ENCODE results near the gene ACAP2.

Gene ACAP2

GRCh38 chr3:195441992-195442572 lies 738 bp downstream of the ACAP2 start:
- H3K4me2 ChIP-seq (ENCODE audit: low read length): peak overlapping the region; percentile 94
- peak overlapping the region; percentile 87 for H3K4me3 ChIP-seq (ENCODE audit: low read length)
- H3K9me3 ChIP-seq (replicated peaks; ENCODE audit: low read length): no peaks in the 10 kb centered on the region
- H3K4me1 ChIP-seq (ENCODE audit: control insufficient read depth, insufficient read depth, low read length): peaks cover 16% of the 10 kb centered on the region
- no peaks in the 10 kb centered on the region for H3K36me3 ChIP-seq (ENCODE audit: insufficient read depth, low read length)
- H3K9ac ChIP-seq (ENCODE audit: low read depth, low read length): peak overlapping the region; percentile 84
- H3K27me3 ChIP-seq (ENCODE audit: control insufficient read depth, insufficient read depth, low read length): no peaks in the 10 kb centered on the region

DNA sequence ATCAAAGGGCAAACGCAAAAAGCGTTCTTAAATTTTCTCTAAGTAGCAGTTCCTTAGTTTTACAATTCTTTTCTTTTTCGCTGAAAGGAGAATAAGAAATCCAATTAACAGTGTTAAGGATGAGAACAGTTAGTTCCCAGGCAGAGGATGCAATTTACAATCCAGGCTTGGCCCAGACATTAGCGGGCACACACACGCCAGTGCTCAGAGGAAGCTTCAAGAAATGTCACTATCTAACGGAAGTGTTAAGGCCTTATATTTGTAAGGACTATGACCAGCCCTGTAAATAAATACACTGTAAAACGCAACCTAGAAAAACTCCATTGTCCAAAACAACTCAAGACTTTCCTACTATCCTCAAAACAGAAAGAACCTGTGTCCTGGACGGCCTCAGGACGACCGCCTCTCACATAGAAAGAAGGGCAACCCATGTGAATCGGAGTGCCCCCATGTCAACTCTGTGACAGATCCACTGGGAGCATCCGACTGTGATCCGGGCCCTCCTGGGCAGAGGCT lies 1.3 kb downstream of the ACAP2 start:
- Histone ChIP-seq H3K4me3 (ENCODE audit: low read length) (peak overlapping the region; percentile 87), H3K9ac (ENCODE audit: low read depth, low read length) (peak overlapping the region; percentile 84), H3K9me3 (replicated peaks; ENCODE audit: low read length) (no peaks in the 10 kb centered on the region), H3K4me2 (ENCODE audit: low read length) (peak overlapping the region; percentile 94), H3K4me1 (ENCODE audit: control insufficient read depth, insufficient read depth, low read length) (peaks cover 19% of the 10 kb centered on the region), H3K27me3 (ENCODE audit: control insufficient read depth, insufficient read depth, low read length) (no peaks in the 10 kb centered on the region), H3K36me3 (ENCODE audit: insufficient read depth, low read length) (no peaks in the 10 kb centered on the region)

GRCh38 chr3:195441051-195441450 lies 1.8 kb downstream of the ACAP2 start:
- Histone ChIP-seq H3K4me3 (ENCODE audit: low read length) (peak overlapping the region; percentile 87), H3K4me2 (ENCODE audit: low read length) (peak overlapping the region; percentile 94), H3K4me1 (ENCODE audit: control insufficient read depth, insufficient read depth, low read length) (peaks cover 22% of the 10 kb centered on the region), H3K36me3 (ENCODE audit: insufficient read depth, low read length) (no peaks in the 10 kb centered on the region), H3K9me3 (replicated peaks; ENCODE audit: low read length) (no peaks in the 10 kb centered on the region), H3K9ac (ENCODE audit: low read depth, low read length) (peak overlapping the region; percentile 84), H3K27me3 (ENCODE audit: control insufficient read depth, insufficient read depth, low read length) (no peaks in the 10 kb centered on the region)

- Histone ChIP-seq H3K4me3 (ENCODE audit: low read length) (peak overlapping the region; percentile 87), H3K27me3 (ENCODE audit: control insufficient read depth, insufficient read depth, low read length) (no peaks in the 10 kb centered on the region), H3K9me3 (replicated peaks; ENCODE audit: low read length) (no peaks in the 10 kb centered on the region), H3K4me1 (ENCODE audit: control insufficient read depth, insufficient read depth, low read length) (peaks cover 22% of the 10 kb centered on the region), H3K4me2 (ENCODE audit: low read length) (peak overlapping the region; percentile 94), H3K9ac (ENCODE audit: low read depth, low read length) (peak overlapping the region; percentile 84), H3K36me3 (ENCODE audit: insufficient read depth, low read length) (no peaks in the 10 kb centered on the region)
Observed at GRCh38 chr3:195440379-195440778, 2.4 kb downstream of the ACAP2 start.

DNA sequence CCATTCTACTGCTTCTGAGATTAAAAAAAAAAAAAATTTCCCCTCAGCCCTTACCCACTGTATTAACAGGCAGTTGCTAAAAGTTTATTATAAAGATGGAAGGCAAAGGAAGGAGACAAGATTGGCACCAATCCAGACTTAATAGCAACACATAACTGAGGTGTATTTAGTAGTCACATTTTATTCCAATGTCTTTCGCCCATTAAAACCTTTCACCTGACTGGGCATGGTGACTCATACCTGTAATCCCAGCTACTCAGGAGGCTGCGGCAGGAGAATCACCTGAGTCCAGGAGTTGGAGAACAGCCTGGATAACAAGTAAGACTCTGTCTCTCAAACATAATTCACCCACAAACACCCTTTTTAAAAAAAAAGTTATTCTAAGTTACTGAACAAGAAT lies 4.4 kb downstream of the ACAP2 start:
- Histone ChIP-seq H3K27me3 (ENCODE audit: control insufficient read depth, insufficient read depth, low read length) (no peaks in the 10 kb centered on the region), H3K9ac (ENCODE audit: low read depth, low read length) (no peak overlapping the region), H3K9me3 (replicated peaks; ENCODE audit: low read length) (no peaks in the 10 kb centered on the region), H3K36me3 (ENCODE audit: insufficient read depth, low read length) (no peaks in the 10 kb centered on the region), H3K4me2 (ENCODE audit: low read length) (no peak overlapping the region), H3K4me1 (ENCODE audit: control insufficient read depth, insufficient read depth, low read length) (peaks cover 18% of the 10 kb centered on the region), H3K4me3 (ENCODE audit: low read length) (no peak overlapping the region)

DNA sequence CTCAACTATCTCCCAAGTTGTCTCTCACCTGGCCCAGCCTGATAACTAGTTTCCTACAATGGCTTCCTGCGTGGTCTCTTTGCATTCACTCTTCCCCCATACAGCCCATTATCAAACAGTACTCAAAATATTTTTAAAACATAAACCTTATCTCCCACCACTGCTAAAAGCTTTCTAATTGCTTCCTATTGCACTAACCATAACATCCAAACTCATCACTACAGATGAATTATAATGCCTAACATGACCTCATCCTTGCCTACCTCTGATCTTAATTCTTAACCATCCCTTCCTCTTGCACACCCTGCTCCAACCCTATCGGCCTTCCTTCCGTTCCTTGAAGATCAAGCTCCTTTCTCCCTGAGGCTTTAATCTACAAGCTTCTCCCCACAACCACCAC lies 17.0 kb downstream of the ACAP2 start:
- no peaks in the 10 kb centered on the region for H3K9me3 ChIP-seq (replicated peaks; ENCODE audit: low read length)
- no peak overlapping the region for H3K9ac ChIP-seq (ENCODE audit: low read depth, low read length)
- H3K27me3 ChIP-seq (ENCODE audit: control insufficient read depth, insufficient read depth, low read length): no peaks in the 10 kb centered on the region
- H3K4me3 ChIP-seq (ENCODE audit: low read length): no peak overlapping the region
- peaks cover 15% of the 10 kb centered on the region for H3K4me1 ChIP-seq (ENCODE audit: control insufficient read depth, insufficient read depth, low read length)
- no peak overlapping the region for H3K4me2 ChIP-seq (ENCODE audit: low read length)
- no peaks in the 10 kb centered on the region for H3K36me3 ChIP-seq (ENCODE audit: insufficient read depth, low read length)

DNA sequence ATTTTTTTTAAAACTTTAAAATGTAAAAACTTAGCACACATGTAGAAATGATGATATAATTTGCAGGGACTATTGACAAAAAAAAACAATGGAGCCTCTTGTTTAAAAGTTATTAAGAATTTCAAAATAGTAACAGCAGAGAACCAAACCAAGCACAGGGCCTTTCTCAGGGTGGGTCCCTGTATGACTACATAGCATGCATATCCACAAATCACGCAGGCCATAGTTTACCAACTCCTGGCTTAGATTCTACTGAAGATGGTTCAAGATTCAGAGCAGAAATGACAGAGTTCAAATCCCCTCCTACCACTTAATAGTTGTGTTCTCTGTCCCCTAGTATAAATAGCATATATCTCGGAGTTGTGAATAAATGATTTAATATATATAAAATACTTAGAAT lies 19.0 kb downstream of the ACAP2 start:
- Histone ChIP-seq H3K9ac (ENCODE audit: low read depth, low read length) (no peak overlapping the region), H3K4me1 (ENCODE audit: control insufficient read depth, insufficient read depth, low read length) (peaks cover 15% of the 10 kb centered on the region), H3K36me3 (ENCODE audit: insufficient read depth, low read length) (no peaks in the 10 kb centered on the region), H3K4me3 (ENCODE audit: low read length) (no peak overlapping the region), H3K27me3 (ENCODE audit: control insufficient read depth, insufficient read depth, low read length) (no peaks in the 10 kb centered on the region), H3K9me3 (replicated peaks; ENCODE audit: low read length) (no peaks in the 10 kb centered on the region), H3K4me2 (ENCODE audit: low read length) (no peak overlapping the region)

GRCh38 chr3:195421400-195421799 lies 21.4 kb downstream of the ACAP2 start:
- Histone ChIP-seq H3K9me3 (replicated peaks; ENCODE audit: low read length) (no peaks in the 10 kb centered on the region), H3K9ac (ENCODE audit: low read depth, low read length) (no peak overlapping the region), H3K4me1 (ENCODE audit: control insufficient read depth, insufficient read depth, low read length) (peaks cover 15% of the 10 kb centered on the region), H3K27me3 (ENCODE audit: control insufficient read depth, insufficient read depth, low read length) (no peaks in the 10 kb centered on the region), H3K36me3 (ENCODE audit: insufficient read depth, low read length) (no peaks in the 10 kb centered on the region), H3K4me2 (ENCODE audit: low read length) (no peak overlapping the region), H3K4me3 (ENCODE audit: low read length) (no peak overlapping the region)

GRCh38 chr3:195416795-195417194 lies 26.0 kb downstream of the ACAP2 start:
- Histone ChIP-seq H3K4me3 (ENCODE audit: low read length) (no peak overlapping the region), H3K9ac (ENCODE audit: low read depth, low read length) (no peak overlapping the region), H3K27me3 (ENCODE audit: control insufficient read depth, insufficient read depth, low read length) (no peaks in the 10 kb centered on the region), H3K4me2 (ENCODE audit: low read length) (no peak overlapping the region), H3K4me1 (ENCODE audit: control insufficient read depth, insufficient read depth, low read length) (no peaks in the 10 kb centered on the region), H3K9me3 (replicated peaks; ENCODE audit: low read length) (no peaks in the 10 kb centered on the region), H3K36me3 (ENCODE audit: insufficient read depth, low read length) (no peaks in the 10 kb centered on the region)

DNA sequence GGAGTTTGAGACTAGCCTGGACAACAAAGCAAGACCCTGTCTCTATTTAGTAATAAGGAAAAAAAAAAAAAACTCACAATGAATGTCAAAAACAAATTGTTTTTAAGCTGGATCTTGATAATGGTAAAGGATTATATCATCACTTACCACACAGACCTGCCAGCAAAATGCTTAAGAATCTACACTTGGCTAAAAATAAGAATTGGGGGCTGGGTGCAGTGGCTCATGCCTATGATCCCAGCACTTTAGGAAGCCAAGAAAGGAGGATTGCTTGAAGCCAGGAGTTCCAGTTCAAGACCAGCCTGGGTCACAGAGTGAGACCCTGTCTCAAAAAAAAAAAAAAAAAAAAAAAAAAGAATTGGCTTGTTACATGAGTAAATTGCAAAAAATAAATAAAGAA lies 31.0 kb downstream of the ACAP2 start:
- Histone ChIP-seq H3K9me3 (replicated peaks; ENCODE audit: low read length) (no peaks in the 10 kb centered on the region), H3K4me1 (ENCODE audit: control insufficient read depth, insufficient read depth, low read length) (no peaks in the 10 kb centered on the region), H3K9ac (ENCODE audit: low read depth, low read length) (no peak overlapping the region), H3K36me3 (ENCODE audit: insufficient read depth, low read length) (no peaks in the 10 kb centered on the region), H3K27me3 (ENCODE audit: control insufficient read depth, insufficient read depth, low read length) (no peaks in the 10 kb centered on the region), H3K4me2 (ENCODE audit: low read length) (no peak overlapping the region), H3K4me3 (ENCODE audit: low read length) (no peak overlapping the region)

DNA sequence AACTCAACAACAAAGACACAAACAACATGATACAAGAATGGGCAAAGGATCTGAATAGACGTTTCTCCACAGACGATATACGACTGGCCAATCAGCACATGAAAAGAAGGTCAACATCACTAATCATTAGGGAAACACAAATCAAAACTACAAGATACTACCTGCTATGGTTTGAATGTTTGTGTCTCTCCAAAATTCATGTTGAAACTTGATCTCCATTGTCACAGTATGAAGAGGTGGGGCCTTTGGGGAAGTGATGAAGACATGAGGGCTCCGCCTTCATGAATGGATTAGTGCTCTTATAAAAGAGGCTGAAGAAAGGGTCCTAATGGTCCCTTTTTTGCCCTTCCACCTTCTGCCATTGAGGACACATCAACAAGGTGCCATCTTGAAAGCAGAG lies 32.3 kb downstream of the ACAP2 start:
- Histone ChIP-seq H3K4me2 (ENCODE audit: low read length) (no peak overlapping the region), H3K9me3 (replicated peaks; ENCODE audit: low read length) (no peaks in the 10 kb centered on the region), H3K9ac (ENCODE audit: low read depth, low read length) (no peak overlapping the region), H3K4me1 (ENCODE audit: control insufficient read depth, insufficient read depth, low read length) (no peaks in the 10 kb centered on the region), H3K4me3 (ENCODE audit: low read length) (no peak overlapping the region), H3K36me3 (ENCODE audit: insufficient read depth, low read length) (no peaks in the 10 kb centered on the region), H3K27me3 (ENCODE audit: control insufficient read depth, insufficient read depth, low read length) (no peaks in the 10 kb centered on the region)

Data from skeletal muscle satellite cell (primary cell).